SK-N-SH treated with all-trans-retinoic acid at 6 μM for 48 hours (cell line): Measurements from ENCODE around the gene KIF12.

Experiments used
- ATAC-seq: fragments of 200-7000 bp; cut with Tn5 transposase; 3 replicates; pipeline ENCODE4 v1.9.1; 2020; ENCODE audit warnings: mild to moderate bottlenecking, moderate library complexity
- ARNTL ChIP-seq: fragments of 450-650 bp; formaldehyde crosslinking; IDR thresholded peaks from 2 replicates; pipeline ENCODE4 v1.5.0; 2020; ENCODE audit warnings: low read depth, mild to moderate bottlenecking, moderate library complexity, borderline replicate concordance
- BACH2 ChIP-seq: fragments of 250-450 bp; sonication (Bioruptor Pico); IDR thresholded peaks from 2 replicates; pipeline ENCODE4 v1.9.0; 2021; ENCODE audit warnings: mild to moderate bottlenecking, borderline replicate concordance
- CSDC2 ChIP-seq: fragments of 250-450 bp; sonication (Bioruptor Pico); IDR thresholded peaks from 2 replicates; pipeline ENCODE4 v1.5.0; 2020; ENCODE audit warnings: mild to moderate bottlenecking, moderate library complexity
- CSRNP3 ChIP-seq: fragments of 250-450 bp; sonication (Bioruptor Pico); IDR thresholded peaks from 2 replicates; pipeline ENCODE4 v1.5.1; 2021; ENCODE audit warnings: mild to moderate bottlenecking, moderate library complexity
- GLIS3 ChIP-seq: fragments of 250-450 bp; sonication (Bioruptor Pico); IDR thresholded peaks from 2 replicates; pipeline ENCODE4 v1.5.0; 2020; ENCODE audit warnings: mild to moderate bottlenecking, moderate library complexity
- ISL1 ChIP-seq: fragments of 250-450 bp; sonication (Bioruptor Pico); IDR thresholded peaks from 2 replicates; pipeline ENCODE4 v2.1.2; 2022; ENCODE audit warnings: mild to moderate bottlenecking, moderate library complexity
- OSR1 ChIP-seq: fragments of 250-450 bp; sonication (Bioruptor Pico); IDR thresholded peaks from 2 replicates; pipeline ENCODE4 v1.8.0; 2022; ENCODE audit warnings: moderate library complexity, mild to moderate bottlenecking, inconsistent platforms
- PATZ1 ChIP-seq: fragments of 250-450 bp; sonication (Bioruptor Pico); IDR thresholded peaks from 2 replicates; pipeline ENCODE4 v1.8.0; 2020; ENCODE audit warnings: mild to moderate bottlenecking, moderate library complexity, borderline replicate concordance
- POU6F1 ChIP-seq: fragments of 250-450 bp; sonication (Bioruptor Pico); IDR thresholded peaks from 2 replicates; pipeline ENCODE4 v1.8.0; 2021; ENCODE audit warnings: low read depth, mild to moderate bottlenecking, moderate library complexity, borderline replicate concordance
- PPARA ChIP-seq: fragments of 250-450 bp; sonication (Bioruptor Pico); IDR thresholded peaks from 2 replicates; pipeline ENCODE4 v1.5.0; 2020; ENCODE audit warnings: mild to moderate bottlenecking, borderline replicate concordance
- RARB ChIP-seq: fragments of 250-450 bp; sonication (Bioruptor Pico); IDR thresholded peaks from 2 replicates; pipeline ENCODE4 v1.8.0; 2021; ENCODE audit warnings: mild to moderate bottlenecking, moderate library complexity
- SNAI2 ChIP-seq: fragments of 250-450 bp; sonication (Bioruptor Pico); IDR thresholded peaks from 2 replicates; pipeline ENCODE4 v1.5.0; 2020; ENCODE audit warnings: mild to moderate bottlenecking, moderate library complexity
- TCF4 ChIP-seq: fragments of 250-450 bp; sonication (Bioruptor Pico); IDR thresholded peaks from 2 replicates; pipeline ENCODE4 v1.8.0; 2021; ENCODE audit warnings: mild to moderate bottlenecking, moderate library complexity, borderline replicate concordance
- TOX ChIP-seq: fragments of 250-450 bp; sonication (Bioruptor Pico); IDR thresholded peaks from 2 replicates; pipeline ENCODE4 v1.8.0; 2021; ENCODE audit warnings: mild to moderate bottlenecking, moderate library complexity, borderline replicate concordance
- TSHZ2 ChIP-seq: fragments of 250-450 bp; sonication (Bioruptor Pico); IDR thresholded peaks from 2 replicates; pipeline ENCODE4 v1.5.0; 2020; ENCODE audit warnings: mild to moderate bottlenecking, moderate library complexity
- ZC3H10 ChIP-seq: fragments of 250-450 bp; sonication (Bioruptor Pico); IDR thresholded peaks from 2 replicates; pipeline ENCODE4 v1.5.1; 2021; ENCODE audit warnings: mild to moderate bottlenecking, moderate library complexity
- ZFP30 ChIP-seq: fragments of 450-650 bp; formaldehyde crosslinking; IDR thresholded peaks from 2 replicates; pipeline ENCODE4 v1.5.0; 2022; ENCODE audit warnings: mild to moderate bottlenecking, moderate library complexity
- ZNF565 ChIP-seq: fragments of 450-650 bp; formaldehyde crosslinking; conservative IDR thresholded peaks from 2 replicates; pipeline ENCODE4 v1.5.0; 2020; ENCODE audit warnings: low read depth, mild to moderate bottlenecking, moderate library complexity
- ZNF70 ChIP-seq: fragments of 450-650 bp; formaldehyde crosslinking; IDR thresholded peaks from 2 replicates; pipeline ENCODE4 v1.5.0; 2020; ENCODE audit warnings: mild to moderate bottlenecking, moderate library complexity
- ZNF8 ChIP-seq: fragments of 450-650 bp; formaldehyde crosslinking; IDR thresholded peaks from 2 replicates; pipeline ENCODE4 v1.5.0; 2020; ENCODE audit warnings: mild to moderate bottlenecking, moderate library complexity

Gene KIF12

GRCh38 chr9:114069476-114070187, 29.5 kb downstream of the KIF12 start:
- TF ChIP-seq GLIS3 (no peak), PPARA (no peak)
- ATAC-seq, result no peak

- ATAC-seq, result no peak
- TF ChIP-seq ZNF8 (CRISPR knock-in tag) (no peak), ZFP30 (CRISPR knock-in tag) (no peak), CSRNP3 (CRISPR knock-in tag) (no peak), ARNTL (no peak), RARB (CRISPR knock-in tag) (no peak), PATZ1 (no peak), TCF4 (CRISPR knock-in tag) (no peak), POU6F1 (no peak), CSDC2 (CRISPR knock-in tag) (no peak), ZNF70 (CRISPR knock-in tag) (no peak), ISL1 (CRISPR knock-in tag) (no peak), GLIS3 (no peak), TSHZ2 (CRISPR knock-in tag) (no peak), ZC3H10 (no peak), OSR1 (no peak), SNAI2 (CRISPR knock-in tag) (no peak), BACH2 (CRISPR knock-in tag) (no peak), ZNF565 (CRISPR knock-in tag) (no peak)
Measured at GRCh38 chr9:114065304-114065703, 33.8 kb downstream of the KIF12 start.

GRCh38 chr9:114061830-114062474, 37.1 kb downstream of the KIF12 start:
- no peak for TF ChIP-seq RARB (CRISPR knock-in tag)
- TF ChIP-seq TCF4 (CRISPR knock-in tag), result no peak
- TF ChIP-seq OSR1, result no peak
- TF ChIP-seq PPARA, result no peak
- TF ChIP-seq TOX (CRISPR knock-in tag), result no peak
- TF ChIP-seq PATZ1, result no peak
- TF ChIP-seq GLIS3, result no peak
- no peak for TF ChIP-seq CSRNP3 (CRISPR knock-in tag)
- ATAC-seq, result no peak
